Measurements from ENCODE around the gene PLCB1. TPM values are rescaled to one million over a fixed set of nuclear protein-coding genes. Genes with fewer than 3 reads are reported as not detected.

PLCB1 gene
- total and polyA plus RNA-seq, 2 experiments from 2014 or later, result 6.7 to 20.5 TPM

- H3K4me3 ChIP-seq, result no peak overlapping the region
- H3K27me3 ChIP-seq, result no peaks in the 10 kb centered on the region
- no peak for DNase-seq (ENCODE audit: low spot score)
- H3K36me3 ChIP-seq (replicated peaks; ENCODE audit: insufficient read depth, low read depth), result no peaks in the 10 kb centered on the region
- no peak overlapping the region for H3K4me2 ChIP-seq
- H3K9me3 ChIP-seq (ENCODE audit: low read depth), result no peaks in the 10 kb centered on the region
- H4K20me1 ChIP-seq (ENCODE audit: insufficient read depth, poor library complexity, severe bottlenecking), result no peaks in the 10 kb centered on the region
- WGBS (ENCODE audit: low lambda C conversion rate, missing lambda C conversion rate), result 73% methylated on average over 5 of the region's 5 CpGs
- no peak overlapping the region for H3K27ac ChIP-seq
- H3K4me1 ChIP-seq (ENCODE audit: insufficient read depth), result peaks cover 16% of the 10 kb centered on the region
- no peaks in the 10 kb centered on the region for H3K79me2 ChIP-seq
- TF ChIP-seq EZH2 (IDR thresholded peaks at IDR 0.05; ENCODE audit: borderline replicate concordance), result no peak
- no peak for TF ChIP-seq CTCF (IDR thresholded peaks at IDR 0.05; ENCODE audit: poor library complexity)
- no peak for TF ChIP-seq EZH2phosphoT487 (IDR thresholded peaks at IDR 0.05; ENCODE audit: low read depth, severe bottlenecking, unreplicated experiment)
- H3K9me2 ChIP-seq (replicated peaks; ENCODE audit: insufficient read depth), result no peaks in the 10 kb centered on the region
- H2AFZ ChIP-seq, result no peak overlapping the region
Observed at GRCh38 chr20:8116067-8116811, 15.8 kb upstream of the PLCB1 start.

GRCh38 chr20:8117636-8118035 is 14.4 kb upstream of the PLCB1 start:
- Histone ChIP-seq H3K9me2 (replicated peaks; ENCODE audit: insufficient read depth) (no peaks in the 10 kb centered on the region), H3K36me3 (replicated peaks; ENCODE audit: insufficient read depth, low read depth) (no peaks in the 10 kb centered on the region), H3K4me3 (no peak overlapping the region), H3K9me3 (ENCODE audit: low read depth) (no peaks in the 10 kb centered on the region), H3K4me1 (ENCODE audit: insufficient read depth) (peaks cover 16% of the 10 kb centered on the region), H3K27ac (peak overlapping the region; percentile 35), H3K27me3 (no peaks in the 10 kb centered on the region), H2AFZ (no peak overlapping the region), H3K4me2 (no peak overlapping the region), H4K20me1 (ENCODE audit: insufficient read depth, poor library complexity, severe bottlenecking) (no peaks in the 10 kb centered on the region), H3K79me2 (no peaks in the 10 kb centered on the region)
- WGBS (ENCODE audit: low lambda C conversion rate, missing lambda C conversion rate), result 85% methylated on average over 3 of the region's 3 CpGs
- DNase-seq (ENCODE audit: low spot score), result no peak
- TF ChIP-seq EZH2 (IDR thresholded peaks at IDR 0.05; ENCODE audit: borderline replicate concordance) (no peak), EZH2phosphoT487 (IDR thresholded peaks at IDR 0.05; ENCODE audit: low read depth, severe bottlenecking, unreplicated experiment) (no peak), CTCF (IDR thresholded peaks at IDR 0.05; ENCODE audit: poor library complexity) (no peak)

GRCh38 chr20:8118039-8118438 is 14.0 kb upstream of the PLCB1 start:
- Histone ChIP-seq H3K79me2 (no peaks in the 10 kb centered on the region), H3K9me3 (ENCODE audit: low read depth) (no peaks in the 10 kb centered on the region), H3K36me3 (replicated peaks; ENCODE audit: insufficient read depth, low read depth) (no peaks in the 10 kb centered on the region), H3K27me3 (no peaks in the 10 kb centered on the region), H4K20me1 (ENCODE audit: insufficient read depth, poor library complexity, severe bottlenecking) (no peaks in the 10 kb centered on the region), H2AFZ (no peak overlapping the region), H3K27ac (peak overlapping the region; percentile 35), H3K4me1 (ENCODE audit: insufficient read depth) (peaks cover 16% of the 10 kb centered on the region), H3K4me2 (no peak overlapping the region), H3K4me3 (no peak overlapping the region), H3K9me2 (replicated peaks; ENCODE audit: insufficient read depth) (no peaks in the 10 kb centered on the region)
- TF ChIP-seq CTCF (IDR thresholded peaks at IDR 0.05; ENCODE audit: poor library complexity) (no peak), EZH2phosphoT487 (IDR thresholded peaks at IDR 0.05; ENCODE audit: low read depth, severe bottlenecking, unreplicated experiment) (no peak), EZH2 (IDR thresholded peaks at IDR 0.05; ENCODE audit: borderline replicate concordance) (no peak)
- 50% methylated on average over 1 of the region's 1 CpG for WGBS (ENCODE audit: low lambda C conversion rate, missing lambda C conversion rate)
- no peak for DNase-seq (ENCODE audit: low spot score)

Data from hepatocyte (in vitro differentiated cells).